Common myeloid progenitor, CD34-positive (primary cell): ENCODE results near the gene LINGO1.

ENCODE experiments used
- CTCF ChIA-PET: fragments of 350-600 bp; sonication (Branson Sonifier 250); formaldehyde crosslinking; loops from one replicate; lab custom pipeline; 2021; ENCODE audit warnings: antibody characterized with exemption; lab: Charles Lee
- POLR2A ChIA-PET: fragments of 350-600 bp; sonication (Branson Sonifier 250); formaldehyde crosslinking; loops from one replicate; lab custom pipeline; 2021; ENCODE audit warnings: antibody characterized with exemption; lab: Charles Lee
- DNase-seq, 3 donors: peaks; one replicate each; pipeline versions ENCODE4 v3.0.0 to v3.0.0-alpha.2; 2013
- H3K27ac ChIP-seq, 2 experiments: 1 replicate in 1 of 2; 2 replicates in 1 of 2; pipeline ENCODE4 v1.7.0; 2013; ENCODE audit warnings: inconsistent platforms in 2 of 2, low read length in 2 of 2, mild to moderate bottlenecking in 2 of 2, low read depth in 1 of 2, moderate library complexity in 1 of 2; ENCODE audit not compliant: severe bottlenecking in 2 of 2, insufficient read depth in 1 of 2, poor library complexity in 1 of 2
- H3K27me3 ChIP-seq, 5 experiments: replicated peaks in 2 of 5; 1 replicate in 3 of 5; 2 replicates in 2 of 5; pipeline versions ENCODE4 v1.6.1 to v1.7.0; 2013; ENCODE audit warnings: low read length in 4 of 5, mild to moderate bottlenecking in 2 of 5, moderate library complexity in 2 of 5, inconsistent platforms in 1 of 5; ENCODE audit not compliant: insufficient read depth in 5 of 5, control insufficient read depth in 4 of 5
- H3K36me3 ChIP-seq, 4 experiments: 1 replicate in 2 of 4; 2 replicates in 2 of 4; pipeline versions ENCODE4 v1.6.1 to v1.7.0; 2013; ENCODE audit warnings: low read length in 3 of 4, control low read depth in 1 of 4, mild to moderate bottlenecking in 1 of 4; ENCODE audit not compliant: control insufficient read depth in 4 of 4, insufficient read depth in 4 of 4
- H3K4me1 ChIP-seq, 4 experiments: 1 replicate in 3 of 4; 2 replicates in 1 of 4; pipeline versions ENCODE4 v1.6.1 to v1.7.1; 2013; ENCODE audit warnings: low read length in 3 of 4, mild to moderate bottlenecking in 3 of 4, control low read depth in 1 of 4, inconsistent platforms in 1 of 4, moderate library complexity in 1 of 4; ENCODE audit not compliant: control insufficient read depth in 4 of 4, insufficient read depth in 4 of 4; ENCODE audit errors: control extremely low read depth in 1 of 4
- H3K4me3 ChIP-seq, 7 experiments: 1 replicate in 4 of 7; 2 replicates in 3 of 7; pipeline versions ENCODE4 v1.5.1 to v1.7.0; 2013; ENCODE audit warnings: mild to moderate bottlenecking in 7 of 7, low read length in 6 of 7, moderate library complexity in 6 of 7, inconsistent platforms in 2 of 7, low read depth in 2 of 7, control low read depth in 1 of 7; ENCODE audit not compliant: insufficient read depth in 4 of 7, control insufficient read depth in 1 of 7; ENCODE audit errors: extremely low read depth in 1 of 7
- H3K9me3 ChIP-seq, 5 experiments: 1 replicate in 4 of 5; 2 replicates in 1 of 5; pipeline versions ENCODE4 v1.6.1 to v1.7.1; 2013; ENCODE audit warnings: low read length in 4 of 5, mild to moderate bottlenecking in 2 of 5, inconsistent platforms in 1 of 5, low read depth in 1 of 5, moderate library complexity in 1 of 5; ENCODE audit not compliant: control insufficient read depth in 4 of 5, insufficient read depth in 2 of 5; ENCODE audit errors: control extremely low read depth in 1 of 5
- WGBS: methylation state at CpG from one replicate; pipeline ENCODE4 v1.1.5; 2013; ENCODE audit not compliant: insufficient coverage; 5-methylcytosine and 5-hydroxymethylcytosine counted together

The LINGO1 gene

DNA sequence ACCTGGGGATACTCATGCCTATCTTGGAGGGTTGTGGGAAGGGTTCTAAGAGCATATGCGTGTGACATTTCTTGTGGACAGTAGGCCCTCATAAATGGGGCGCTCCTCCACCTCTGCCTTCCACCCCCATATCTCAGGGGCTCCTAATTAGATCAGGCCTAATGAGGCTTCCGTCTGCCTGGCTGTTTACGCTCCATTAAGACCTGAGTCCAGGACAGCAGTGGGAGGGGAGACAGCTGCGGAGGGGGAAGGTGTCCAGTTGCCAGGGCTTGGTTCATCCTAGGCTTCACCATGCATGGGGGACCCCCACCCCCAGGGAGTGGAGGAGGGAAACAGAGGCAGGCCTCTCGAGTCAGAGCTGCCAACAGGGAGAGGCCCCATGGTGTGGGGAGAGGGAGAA, 9.3 kb upstream of the LINGO1 start:
- Histone ChIP-seq H3K9me3 (no peaks in the 10 kb centered on the region), H3K27me3 (peaks cover 0 to 20% (median 6%) of the 10 kb centered on the region in 5 experiments), H3K36me3 (no peaks in the 10 kb centered on the region), H3K4me3 (no peak overlapping the region), H3K4me1 (no peaks in the 10 kb centered on the region), H3K27ac (no peak overlapping the region)
- ChIA-PET POLR2A (no interaction called here), CTCF (interaction anchor here (1.0 kb wide), 1 partner anchor 11 kb away, joined by 3 read pairs; no protein-coding TSS in a partner anchor)
- WGBS: 100% methylated on average over 5 of the region's 6 CpGs
- DNase-seq: no peak

DNA sequence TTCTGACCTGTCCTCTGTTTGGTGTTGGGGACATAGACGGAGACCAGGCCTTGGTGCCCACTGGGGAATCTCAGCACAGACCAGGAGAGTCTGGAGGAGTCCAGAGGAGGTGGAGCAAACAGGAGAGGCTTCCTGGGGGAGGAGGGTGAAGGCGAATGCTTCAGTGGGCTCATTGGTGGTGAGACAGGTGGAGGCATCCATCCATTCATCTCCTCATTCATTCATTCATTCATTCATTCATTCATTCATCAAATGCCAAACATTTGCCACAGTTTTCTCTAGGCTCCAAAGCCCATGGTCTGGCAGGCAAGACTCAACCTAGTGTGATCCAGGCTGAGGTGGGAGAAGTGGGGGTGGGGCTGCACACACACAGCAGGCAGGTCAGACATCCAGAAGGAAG, 7.9 kb upstream of the LINGO1 start:
- no peak for DNase-seq
- H3K27me3 ChIP-seq: peaks cover 0 to 22% (median 17%) of the 10 kb centered on the region in 5 experiments
- no peaks in the 10 kb centered on the region for H3K4me1 ChIP-seq
- no peak overlapping the region for H3K27ac ChIP-seq
- ChIA-PET POLR2A (no interaction called here), CTCF (interaction anchor here (1.0 kb wide), 1 partner anchor 12 kb away, joined by 3 read pairs; no protein-coding TSS in a partner anchor)
- H3K36me3 ChIP-seq: no peaks in the 10 kb centered on the region
- WGBS: no CpG with 5 or more reads among the region's 2 CpGs
- no peak overlapping the region for H3K4me3 ChIP-seq
- no peaks in the 10 kb centered on the region for H3K9me3 ChIP-seq

DNA sequence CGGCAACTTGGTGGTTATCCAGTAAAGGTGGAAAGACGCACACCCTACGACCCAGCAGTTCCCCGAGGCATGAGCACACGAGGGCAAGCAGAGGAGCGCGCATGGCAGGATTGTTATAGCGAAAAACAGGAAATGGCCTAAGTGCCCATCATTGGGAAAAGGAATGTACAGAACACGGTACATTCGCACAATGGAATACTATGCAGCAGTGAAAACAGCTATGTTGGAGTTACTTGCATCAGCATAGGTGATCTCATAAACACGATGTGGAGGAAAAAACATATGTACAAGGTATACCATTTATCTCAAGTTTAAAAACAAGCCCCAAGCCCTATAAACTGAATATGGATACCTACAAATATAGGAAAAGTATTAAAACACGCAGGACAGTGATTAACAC, 6.7 kb upstream of the LINGO1 start:
- WGBS: 97% methylated on average over 10 of the region's 12 CpGs
- H3K9me3 ChIP-seq: no peaks in the 10 kb centered on the region
- H3K4me1 ChIP-seq: peaks cover 0 to 4% (median under 1%) of the 10 kb centered on the region in 4 experiments
- peaks cover 0 to 32% (median 27%) of the 10 kb centered on the region in 5 experiments for H3K27me3 ChIP-seq
- ChIA-PET POLR2A (no interaction called here), CTCF (interaction anchor here (0.9 to 1.5 kb wide), 2 partner anchors 10 to 181 kb away, joined by 3 read pairs; no protein-coding TSS in a partner anchor)
- no peak for DNase-seq
- H3K27ac ChIP-seq: no peak overlapping the region
- no peaks in the 10 kb centered on the region for H3K36me3 ChIP-seq
- H3K4me3 ChIP-seq: no peak overlapping the region

DNA sequence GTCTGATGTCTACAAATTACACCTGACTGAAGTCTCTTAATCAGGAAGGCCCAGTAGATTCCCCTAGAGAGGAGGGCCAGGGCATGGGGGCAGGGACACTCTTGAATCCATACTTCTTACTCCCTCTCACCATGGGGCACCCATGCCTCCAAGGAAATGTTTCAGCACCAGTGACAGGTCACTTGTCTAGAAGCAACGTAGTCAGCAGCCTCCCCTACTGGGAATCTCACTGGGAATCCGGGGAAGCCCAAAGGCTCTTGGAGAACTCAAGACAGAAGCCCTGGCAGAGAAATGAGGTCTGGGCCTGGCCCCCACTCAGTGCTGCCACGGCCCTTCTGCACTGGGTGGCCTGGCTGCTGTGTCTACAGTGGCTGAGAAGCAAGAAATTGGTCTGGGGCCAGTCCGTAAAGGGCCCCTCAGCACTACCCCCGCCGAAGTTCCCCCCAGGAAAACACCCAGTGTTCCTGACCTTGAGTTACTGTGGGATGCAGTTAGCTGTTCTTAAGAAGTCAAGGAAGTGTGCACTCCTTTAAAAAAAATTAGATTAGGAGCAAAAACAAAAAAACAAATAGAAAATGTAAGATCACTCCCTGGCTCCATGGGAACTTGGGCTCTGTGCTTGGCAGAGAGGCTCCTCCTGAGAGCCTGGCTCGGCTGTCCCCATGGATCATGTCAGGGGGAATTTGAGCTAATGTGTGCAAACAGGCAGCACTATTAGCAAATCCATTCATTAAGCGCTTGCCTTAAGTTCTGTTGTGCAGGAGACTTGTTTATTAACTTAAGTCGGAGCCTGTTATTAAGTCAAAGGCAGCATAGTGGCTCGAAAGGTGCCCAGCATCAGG, 5.4 kb upstream of the LINGO1 start:
- ChIA-PET POLR2A (no interaction called here), CTCF (interaction anchor here (1.2 to 1.5 kb wide), 2 partner anchors 11 to 19 kb away, joined by 3 to 4 read pairs; no protein-coding TSS in a partner anchor)
- no peaks in the 10 kb centered on the region for H3K9me3 ChIP-seq
- H3K27ac ChIP-seq: no peak overlapping the region
- H3K4me3 ChIP-seq: no peak overlapping the region
- no peaks in the 10 kb centered on the region for H3K36me3 ChIP-seq
- no peak for DNase-seq
- peaks cover 0 to 46% (median 33%) of the 10 kb centered on the region in 5 experiments for H3K27me3 ChIP-seq
- H3K4me1 ChIP-seq: peaks cover 0 to 12% (median 12%) of the 10 kb centered on the region in 4 experiments
- WGBS: 85% methylated on average over 10 of the region's 10 CpGs

DNA sequence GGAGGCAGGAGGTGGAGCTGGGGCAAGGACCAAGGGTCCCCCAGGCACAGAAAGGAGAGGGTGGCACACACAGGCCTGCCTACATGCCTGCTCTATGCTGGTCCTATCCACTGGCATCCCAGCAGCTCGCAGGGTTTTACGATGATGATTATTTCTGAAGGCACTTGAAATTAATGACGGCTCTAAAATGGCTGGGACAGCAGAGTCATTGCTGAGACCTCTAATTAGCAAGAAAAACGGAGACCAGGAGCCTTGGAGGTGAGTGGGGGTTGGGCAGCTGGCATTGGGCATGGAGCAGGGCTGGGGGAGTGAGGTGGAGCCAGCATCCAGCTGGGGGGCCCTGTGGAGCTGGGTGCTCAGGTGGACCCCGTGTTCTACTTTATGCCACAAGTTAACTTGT, 3.5 kb upstream of the LINGO1 start:
- ChIA-PET POLR2A (no interaction called here), CTCF (interaction anchor here (0.7 to 2.3 kb wide), 8 partner anchors 11 to 190 kb away, joined by 3 to 10 read pairs (median 4); no protein-coding TSS in a partner anchor)
- DNase-seq: no peak
- no peaks in the 10 kb centered on the region for H3K36me3 ChIP-seq
- peaks cover 0 to 21% (median 14%) of the 10 kb centered on the region in 4 experiments for H3K4me1 ChIP-seq
- H3K4me3 ChIP-seq: no peak overlapping the region
- H3K27me3 ChIP-seq: peaks cover 0 to 60% (median 36%) of the 10 kb centered on the region in 5 experiments
- WGBS: 94% methylated on average over 5 of the region's 5 CpGs
- no peaks in the 10 kb centered on the region for H3K9me3 ChIP-seq
- H3K27ac ChIP-seq: no peak overlapping the region

DNA sequence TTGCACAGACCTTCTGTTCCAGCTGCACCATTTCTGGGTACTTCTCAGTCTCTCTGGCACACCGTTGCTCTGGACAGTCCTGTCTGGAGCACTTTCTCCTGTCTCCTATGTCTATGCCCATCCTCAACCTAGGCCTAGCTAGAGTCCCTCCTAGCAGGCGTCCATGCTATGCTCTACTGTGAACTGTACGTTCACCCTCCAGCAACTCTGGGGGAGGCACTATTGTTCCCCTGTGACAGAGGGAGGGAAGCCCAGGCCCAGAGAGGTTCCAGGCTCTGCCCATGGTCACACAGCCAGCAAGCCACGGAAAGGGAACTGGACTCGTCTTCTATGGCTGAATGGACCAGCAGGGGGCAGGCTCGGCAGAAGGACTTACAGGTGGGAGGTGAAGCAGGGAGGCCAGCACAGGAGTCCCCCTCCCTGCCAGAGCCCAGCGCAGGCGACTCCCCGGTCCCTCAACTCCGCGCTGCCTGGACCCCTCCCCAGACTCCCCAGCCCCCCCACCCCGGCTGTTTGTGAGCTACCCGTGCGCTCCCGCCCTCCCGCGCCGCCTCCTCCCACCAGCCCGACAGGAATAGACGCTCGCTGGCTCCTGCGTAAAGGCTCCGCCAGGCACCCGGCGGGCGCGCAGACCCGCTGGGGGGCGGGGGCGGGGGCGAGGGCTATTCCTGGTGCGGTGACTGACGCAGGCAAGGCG, 1.7 kb upstream of the LINGO1 start:
- ChIA-PET POLR2A (no interaction called here), CTCF (interaction anchor here (0.6 to 2.3 kb wide), 12 partner anchors 9 to 462 kb away, joined by 3 to 10 read pairs (median 4); no protein-coding TSS in a partner anchor)
- no peak overlapping the region for H3K27ac ChIP-seq
- H3K27me3 ChIP-seq: peaks cover 0 to 77% (median 39%) of the 10 kb centered on the region in 5 experiments
- DNase-seq: peak; percentile 61 to 80 (median 79)
- 4% methylated on average over 25 of the region's 34 CpGs for WGBS
- H3K9me3 ChIP-seq: no peaks in the 10 kb centered on the region
- H3K36me3 ChIP-seq: no peaks in the 10 kb centered on the region
- no peak overlapping the region for H3K4me3 ChIP-seq
- H3K4me1 ChIP-seq: peaks cover 0 to 21% (median 14%) of the 10 kb centered on the region in 4 experiments
